GM12878 (cell line): ENCODE data around the gene KIFC1. TPM values are rescaled to one million over a fixed set of nuclear protein-coding genes. Genes with fewer than 3 reads are reported as not detected.
A peak's percentile ranks its signal among the peaks of the same experiment; 100 is the strongest.

ENCODE experiments used
- ATAC-seq: fragments of 200-7000 bp; cut with Tn5 transposase; 3 replicates; pipeline ENCODE4 v1.9.1; 2020; ENCODE audit warnings: mild to moderate bottlenecking, moderate library complexity
- BruUV-seq: library from RNA; stranded (reverse); fragments of 400-500 nt; replicated peaks from 2 replicates; lab custom pipeline; 2021; lab: Mats Ljungman, UMichigan
- CTCF ChIA-PET: fragments of 300-600 bp; sonication (Branson Sonifier 250); formaldehyde crosslinking; extraction: SDS; loops from one replicate; lab custom pipeline; 2021; ENCODE audit warnings: inconsistent platforms; lab: Yijun Ruan, JAX
- POLR2A ChIA-PET: fragments of 350-600 bp; formaldehyde crosslinking; extraction: SDS; loops from one replicate; lab custom pipeline; 2021; ENCODE audit warnings: inconsistent platforms; lab: Charles Lee
- RAD21 ChIA-PET: fragments of 300-600 bp; sonication (Branson Sonifier 250); formaldehyde crosslinking; loops from one replicate; lab custom pipeline; 2023; ENCODE audit warnings: antibody characterized with exemption; ENCODE audit not compliant: unreplicated experiment; lab: Charles Lee
- SMC1A ChIA-PET: fragments of 300-600 bp; sonication (Branson Sonifier 250); formaldehyde crosslinking; loops from one replicate; lab custom pipeline; 2023; ENCODE audit not compliant: unreplicated experiment, uncharacterized antibody; lab: Charles Lee
- DNase-seq: peaks from one replicate; pipeline ENCODE4 v3.0.0-alpha.2; 2011; ENCODE audit warnings: low read depth, low spot score
- FAIRE-seq: peaks from 3 replicates; lab custom pipeline; 2011; peaks lifted over from hg19 to GRCh38; lab: Jason Lieb, UNC
- H2AFZ ChIP-seq: 2 replicates; pipeline ENCODE4 v1.6.0; 2011; ENCODE audit warnings: low read depth, low read length, control low read depth; ENCODE audit not compliant: control insufficient read depth
- H3K27ac ChIP-seq: 2 replicates; pipeline ENCODE4 v1.5.1; 2011; ENCODE audit warnings: control low read depth; ENCODE audit not compliant: control insufficient read depth, insufficient read depth
- H3K27me3 ChIP-seq, 2 experiments: replicated peaks in 1 of 2; 2 replicates each; pipeline versions ENCODE4 v1.6.0 to v1.6.1; 2011; ENCODE audit warnings: low read length in 1 of 2; ENCODE audit not compliant: control insufficient read depth in 2 of 2, insufficient read depth in 2 of 2
- H3K36me3 ChIP-seq, 2 experiments: 2 replicates each; pipeline ENCODE4 v1.5.1; 2011; ENCODE audit warnings: low read length in 1 of 2; ENCODE audit not compliant: control insufficient read depth in 2 of 2, insufficient read depth in 2 of 2
- H3K4me1 ChIP-seq: 2 replicates; pipeline ENCODE4 v1.6.1; 2011; ENCODE audit warnings: mild to moderate bottlenecking, low read length, moderate library complexity, mixed read lengths; ENCODE audit not compliant: control insufficient read depth, insufficient read depth
- H3K4me2 ChIP-seq: 2 replicates; pipeline ENCODE4 v1.6.0; 2011; ENCODE audit warnings: control low read depth; ENCODE audit not compliant: control insufficient read depth, insufficient read depth
- H3K4me3 ChIP-seq: fragments of 200-600 bp; sonication (generic); 2 replicates; pipeline ENCODE4 v1.5.1; 2016
- H3K79me2 ChIP-seq: 2 replicates; pipeline ENCODE4 v1.6.0; 2011; ENCODE audit warnings: low read length; ENCODE audit not compliant: control insufficient read depth, insufficient read depth
- H3K9ac ChIP-seq: 2 replicates; pipeline ENCODE4 v1.8.0; 2011; ENCODE audit warnings: low read length, control low read depth, mixed read lengths; ENCODE audit not compliant: control insufficient read depth, insufficient read depth
- H3K9me3 ChIP-seq: replicated peaks from 3 replicates; pipeline ENCODE4 v1.5.1; 2011; ENCODE audit warnings: mild to moderate bottlenecking, low read length; ENCODE audit not compliant: control insufficient read depth, insufficient read depth
- H4K20me1 ChIP-seq: 2 replicates; pipeline ENCODE4 v1.6.0; 2011; ENCODE audit not compliant: control insufficient read depth, insufficient read depth
- EED ChIP-seq: sonication (generic); IDR thresholded peaks from 2 replicates; pipeline ENCODE4 v1.6.1; 2016; ENCODE audit warnings: antibody characterized with exemption, low read depth
- WGBS: methylation state at CpG from one replicate; pipeline ENCODE4 v1.1.6; 2016; ENCODE audit warnings: low lambda C conversion rate; ENCODE audit not compliant: insufficient replicate concordance, insufficient coverage; ENCODE audit errors: missing lambda C conversion rate; 5-methylcytosine and 5-hydroxymethylcytosine counted together
- in situ Hi-C: fragments of 300-500 bp; cut with MboI; formaldehyde crosslinking; loops from 9 replicates; pipeline ENCODE4 v1.14.3; 2018; ENCODE audit warnings: mixed read lengths
- intact Hi-C: fragments of 100-400 bp; cut with micrococcal nuclease; formaldehyde crosslinking; loops from one replicate; pipeline ENCODE4 v1.14.2; 2022; ENCODE audit not compliant: unreplicated experiment
- polyA plus RNA-seq, 11 experiments: library from polyadenylated mRNA; depleted of rRNA in 4 of 11; unstranded in 6 of 11; stranded (reverse) in 5 of 11; fragments of >200 nt; fragmentation: Nextera tagmentation in 4 of 11; fragmentation: Illumina TruSeq in 1 of 11; extraction: Ambion mirVana in 4 of 11; extraction: Trizol in 1 of 11; gene quantifications; 1 replicate in 1 of 11; 2 replicates in 10 of 11; pipeline versions ENCODE4 v1.2.1 to v1.2.3, GENCODE V29; 2011 to 2016; ENCODE audit warnings: inconsistent platforms in 2 of 11, missing spikeins in 2 of 11, low read depth in 1 of 11
- total RNA-seq, 4 experiments: library from RNA; depleted of rRNA in 3 of 4; stranded (reverse); fragments of >200 nt in 3 of 4; fragmentation: Illumina TruSeq in 1 of 4; extraction: Trizol in 1 of 4; gene quantifications; 2 replicates each; pipeline versions ENCODE4 v1.2.1 to v1.2.3, GENCODE V29; 2013 to 2021
- TF ChIP-seq, protein P1 (sequence below): fragments of 450-650 bp; IDR thresholded peaks from 2 replicates; pipeline ENCODE4 v1.6.1; 2016; ENCODE audit warnings: mild to moderate bottlenecking, moderate library complexity, borderline replicate concordance

Gene KIFC1
- total and polyA plus RNA-seq, 10 of the 15 experiments (the other 5 are each of a cell fraction or from before 2014, with no cell fraction given), result 1.8 to 87.4 (median 54.4) TPM

DNA sequence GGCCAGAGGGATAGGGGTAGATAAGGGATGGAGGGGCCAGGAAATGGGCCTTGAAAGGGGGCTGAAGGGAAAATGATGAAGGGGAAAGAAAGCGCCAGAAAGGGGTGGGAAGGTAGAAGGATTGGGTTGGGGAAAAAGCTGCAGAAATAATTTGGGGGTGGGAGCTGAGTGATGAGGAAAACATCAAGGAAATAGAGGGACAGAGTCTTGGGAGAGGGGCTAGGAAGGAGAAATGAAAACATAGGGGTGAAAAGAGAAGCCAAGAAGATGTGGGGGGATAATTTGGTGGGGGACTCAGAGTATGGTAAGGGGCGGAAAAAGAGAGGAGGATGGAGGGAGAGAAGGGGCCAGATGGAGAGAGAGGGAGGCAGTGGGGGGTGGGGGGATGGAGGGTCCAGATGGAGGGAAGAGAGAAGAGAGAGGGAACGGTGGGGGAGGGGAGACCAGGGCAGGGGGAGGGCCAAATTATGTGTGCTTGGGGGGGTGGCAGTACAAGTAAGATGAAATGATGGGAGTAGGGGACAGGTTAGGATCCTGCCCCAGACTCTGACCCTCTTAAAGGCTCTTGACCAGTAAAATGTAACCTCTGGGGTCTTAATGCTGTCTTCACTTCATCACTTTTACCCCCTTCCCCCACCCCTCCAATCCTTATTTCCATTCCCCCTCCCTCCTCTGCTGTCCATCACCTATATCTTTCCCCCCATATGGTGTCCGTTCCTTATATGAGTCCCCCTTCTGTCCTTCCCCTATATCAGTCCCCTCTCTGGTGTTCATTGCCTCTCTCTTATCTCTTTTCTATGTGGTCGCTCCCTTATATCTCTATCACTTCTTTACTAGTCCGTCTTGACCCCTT, 29.1 kb downstream of the KIFC1 start:
- Histone ChIP-seq H3K36me3 (no peaks in the 10 kb centered on the region), H3K9ac (no peak overlapping the region), H3K79me2 (peaks cover 18% of the 10 kb centered on the region), H3K4me3 (no peak overlapping the region), H3K4me1 (peaks cover 25% of the 10 kb centered on the region), H4K20me1 (no peaks in the 10 kb centered on the region), H3K9me3 (no peaks in the 10 kb centered on the region), H3K4me2 (no peak overlapping the region), H2AFZ (no peak overlapping the region), H3K27ac (no peak overlapping the region), H3K27me3 (no peaks in the 10 kb centered on the region; a peak in 2 of 4 replicates)
- in situ Hi-C loops (no loop called here), intact Hi-C loops (no loop called here)
- ATAC-seq (no peak), FAIRE-seq (no peak), DNase-seq (no peak)
- no TSS peak for BruUV-seq
- TF ChIP-seq, protein P1, sequence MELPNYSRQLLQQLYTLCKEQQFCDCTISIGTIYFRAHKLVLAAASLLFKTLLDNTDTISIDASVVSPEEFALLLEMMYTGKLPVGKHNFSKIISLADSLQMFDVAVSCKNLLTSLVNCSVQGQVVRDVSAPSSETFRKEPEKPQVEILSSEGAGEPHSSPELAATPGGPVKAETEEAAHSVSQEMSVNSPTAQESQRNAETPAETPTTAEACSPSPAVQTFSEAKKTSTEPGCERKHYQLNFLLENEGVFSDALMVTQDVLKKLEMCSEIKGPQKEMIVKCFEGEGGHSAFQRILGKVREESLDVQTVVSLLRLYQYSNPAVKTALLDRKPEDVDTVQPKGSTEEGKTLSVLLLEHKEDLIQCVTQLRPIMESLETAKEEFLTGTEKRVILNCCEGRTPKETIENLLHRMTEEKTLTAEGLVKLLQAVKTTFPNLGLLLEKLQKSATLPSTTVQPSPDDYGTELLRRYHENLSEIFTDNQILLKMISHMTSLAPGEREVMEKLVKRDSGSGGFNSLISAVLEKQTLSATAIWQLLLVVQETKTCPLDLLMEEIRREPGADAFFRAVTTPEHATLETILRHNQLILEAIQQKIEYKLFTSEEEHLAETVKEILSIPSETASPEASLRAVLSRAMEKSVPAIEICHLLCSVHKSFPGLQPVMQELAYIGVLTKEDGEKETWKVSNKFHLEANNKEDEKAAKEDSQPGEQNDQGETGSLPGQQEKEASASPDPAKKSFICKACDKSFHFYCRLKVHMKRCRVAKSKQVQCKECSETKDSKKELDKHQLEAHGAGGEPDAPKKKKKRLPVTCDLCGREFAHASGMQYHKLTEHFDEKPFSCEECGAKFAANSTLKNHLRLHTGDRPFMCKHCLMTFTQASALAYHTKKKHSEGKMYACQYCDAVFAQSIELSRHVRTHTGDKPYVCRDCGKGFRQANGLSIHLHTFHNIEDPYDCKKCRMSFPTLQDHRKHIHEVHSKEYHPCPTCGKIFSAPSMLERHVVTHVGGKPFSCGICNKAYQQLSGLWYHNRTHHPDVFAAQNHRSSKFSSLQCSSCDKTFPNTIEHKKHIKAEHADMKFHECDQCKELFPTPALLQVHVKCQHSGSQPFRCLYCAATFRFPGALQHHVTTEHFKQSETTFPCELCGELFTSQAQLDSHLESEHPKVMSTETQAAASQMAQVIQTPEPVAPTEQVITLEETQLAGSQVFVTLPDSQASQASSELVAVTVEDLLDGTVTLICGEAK, result peak; percentile 44; the same call in 1 of the 2 replicates
- no peak for TF ChIP-seq EED
- SMC1A ChIA-PET, result no interaction called here
- POLR2A ChIA-PET, result interaction anchor here (1.5 kb wide), 1 partner anchor 10 kb away, joined by 3 read pairs; no protein-coding TSS in a partner anchor
- CTCF ChIA-PET, result no interaction called here
- WGBS, result 93% methylated on average over 3 of the region's 6 CpGs
- RAD21 ChIA-PET, result no interaction called here
